Nephron progenitor cell (in vitro differentiated cells): ENCODE results near the gene PASK.
"Not testable (repeated sequence)": the region's sequence is repeated elsewhere in the genome, so short reads cannot be mapped to it uniquely, and the experiment has no call there.

ENCODE experiments used
- DNase-seq: peaks from one replicate; pipeline ENCODE4 v3.0.0; 2021
- H3K27ac Mint-ChIP-seq: 2 replicates; pipeline ENCODE4 v1.8.0; 2021; ENCODE audit warnings: mild to moderate bottlenecking, moderate library complexity, mixed read lengths
- H3K27me3 Mint-ChIP-seq: 2 replicates; pipeline ENCODE4 v1.8.0; 2021; ENCODE audit warnings: mild to moderate bottlenecking, low read depth, mixed read lengths; ENCODE audit not compliant: poor library complexity
- H3K36me3 Mint-ChIP-seq: 2 replicates; pipeline ENCODE4 v1.8.0; 2021; ENCODE audit warnings: low read depth, mixed read lengths
- H3K4me1 Mint-ChIP-seq: 2 replicates; pipeline ENCODE4 v1.8.0; 2021; ENCODE audit warnings: mixed read lengths
- H3K4me3 Mint-ChIP-seq: 2 replicates; pipeline ENCODE4 v1.8.0; 2021; ENCODE audit warnings: mild to moderate bottlenecking, moderate library complexity, mixed read lengths
- H3K9me3 Mint-ChIP-seq: 2 replicates; pipeline ENCODE4 v1.8.0; 2021; ENCODE audit warnings: mild to moderate bottlenecking, moderate library complexity, mixed read lengths
- TF ChIP-seq, protein P1 (sequence below): fragments of 200-600 bp; sonication (generic); IDR thresholded peaks from 2 replicates; pipeline ENCODE4 v1.5.0; 2021; ENCODE audit warnings: antibody characterized with exemption

Gene PASK

DNA sequence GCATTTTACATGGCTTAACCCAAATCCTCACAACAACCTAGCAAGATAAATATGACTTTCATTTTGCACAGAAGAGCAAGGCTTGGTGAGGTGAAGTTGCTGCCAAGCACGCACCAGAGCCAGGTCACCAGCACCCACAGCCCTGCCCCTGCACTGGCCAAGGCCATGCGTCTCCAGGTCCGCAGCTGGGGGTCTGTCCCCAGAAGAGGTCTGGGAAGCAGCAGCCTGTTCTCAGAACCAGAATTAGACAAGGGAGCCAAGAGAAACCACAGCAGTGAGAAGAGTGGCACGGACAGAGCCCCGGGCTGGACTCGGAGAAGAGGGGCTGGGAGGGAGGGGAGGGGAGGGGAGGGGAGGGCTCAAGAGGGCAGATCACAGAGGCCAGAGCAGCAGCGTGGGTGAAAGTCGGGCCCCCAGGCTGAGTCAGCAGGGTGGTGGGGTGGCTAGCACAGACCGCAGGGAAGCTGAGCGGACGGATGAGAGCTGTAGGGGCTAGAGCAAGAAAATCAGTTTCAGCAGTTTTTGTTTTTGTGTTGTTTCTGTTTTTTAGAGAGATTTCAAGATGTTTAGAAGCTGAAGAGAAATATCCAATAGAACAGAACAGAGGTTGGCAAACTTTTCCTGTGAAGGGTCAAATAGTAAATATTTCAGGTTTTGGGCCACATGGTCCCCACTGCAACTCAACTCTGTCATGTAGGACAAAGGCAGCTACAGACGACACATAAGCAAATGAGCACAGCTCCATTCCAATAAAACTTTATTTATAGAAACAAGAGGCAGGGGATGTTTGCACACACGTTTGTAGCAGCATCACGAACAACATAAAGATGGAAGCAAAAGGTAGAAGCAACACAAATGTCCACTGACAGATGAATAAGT, 39.8 kb downstream of the PASK start:
- TF ChIP-seq, protein P1, sequence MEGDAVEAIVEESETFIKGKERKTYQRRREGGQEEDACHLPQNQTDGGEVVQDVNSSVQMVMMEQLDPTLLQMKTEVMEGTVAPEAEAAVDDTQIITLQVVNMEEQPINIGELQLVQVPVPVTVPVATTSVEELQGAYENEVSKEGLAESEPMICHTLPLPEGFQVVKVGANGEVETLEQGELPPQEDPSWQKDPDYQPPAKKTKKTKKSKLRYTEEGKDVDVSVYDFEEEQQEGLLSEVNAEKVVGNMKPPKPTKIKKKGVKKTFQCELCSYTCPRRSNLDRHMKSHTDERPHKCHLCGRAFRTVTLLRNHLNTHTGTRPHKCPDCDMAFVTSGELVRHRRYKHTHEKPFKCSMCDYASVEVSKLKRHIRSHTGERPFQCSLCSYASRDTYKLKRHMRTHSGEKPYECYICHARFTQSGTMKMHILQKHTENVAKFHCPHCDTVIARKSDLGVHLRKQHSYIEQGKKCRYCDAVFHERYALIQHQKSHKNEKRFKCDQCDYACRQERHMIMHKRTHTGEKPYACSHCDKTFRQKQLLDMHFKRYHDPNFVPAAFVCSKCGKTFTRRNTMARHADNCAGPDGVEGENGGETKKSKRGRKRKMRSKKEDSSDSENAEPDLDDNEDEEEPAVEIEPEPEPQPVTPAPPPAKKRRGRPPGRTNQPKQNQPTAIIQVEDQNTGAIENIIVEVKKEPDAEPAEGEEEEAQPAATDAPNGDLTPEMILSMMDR, result no peak
- Mint-ChIP-seq H3K27me3 (peaks cover 3% of the 10 kb centered on the region), H3K27ac (peak overlapping the region; percentile 43), H3K9me3 (no peaks in the 10 kb centered on the region), H3K4me3 (no peak overlapping the region), H3K36me3 (peaks cover 9% of the 10 kb centered on the region), H3K4me1 (no peaks in the 10 kb centered on the region)
- DNase-seq, result no peak

DNA sequence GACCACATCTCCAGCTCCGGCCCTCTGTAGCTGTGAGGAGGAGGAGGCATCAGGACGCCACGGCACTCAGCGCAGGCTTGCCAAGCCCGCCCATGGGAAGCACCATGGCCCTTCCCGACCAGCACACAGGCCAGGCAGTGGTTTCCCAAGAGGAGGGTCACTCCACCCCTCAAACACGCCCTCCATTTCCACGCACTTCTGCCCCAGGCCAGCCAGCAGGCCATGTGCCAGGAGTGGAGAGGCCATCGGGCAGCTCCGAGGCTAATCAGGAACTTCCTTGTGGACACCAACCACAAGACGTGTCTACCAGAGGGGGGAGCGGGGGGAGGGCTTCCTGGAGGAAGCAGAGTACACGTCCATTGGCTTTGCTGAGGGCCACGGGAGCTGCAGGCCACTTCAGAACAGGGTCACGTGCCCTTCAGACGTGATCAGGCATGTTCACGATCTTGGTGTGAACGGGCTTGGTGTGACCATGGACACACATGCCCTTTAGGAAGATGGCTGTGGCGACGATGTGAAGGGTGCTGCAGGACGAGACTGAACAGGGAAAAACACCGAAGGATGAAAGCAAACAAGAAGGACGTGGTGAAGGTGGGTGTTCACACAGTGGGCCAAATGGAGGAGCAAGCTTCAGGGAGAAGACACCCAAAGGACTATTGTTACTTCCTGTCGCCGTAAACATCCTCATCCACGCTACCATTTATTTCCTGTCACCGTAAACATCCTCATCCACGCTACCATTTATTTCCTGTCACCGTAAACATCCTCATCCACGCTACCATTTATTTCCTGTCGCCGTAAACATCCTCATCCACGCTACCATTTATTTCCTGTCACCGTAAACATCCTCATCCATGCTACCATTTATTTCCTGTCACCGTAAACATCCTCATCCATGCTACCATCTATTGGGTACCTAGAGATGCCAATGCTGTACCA, 40.7 kb downstream of the PASK start:
- Mint-ChIP-seq H3K4me3 (no peak overlapping the region), H3K27me3 (peaks cover 3% of the 10 kb centered on the region), H3K27ac (peak overlapping the region; percentile 93), H3K9me3 (no peaks in the 10 kb centered on the region), H3K4me1 (peaks cover under 1% of the 10 kb centered on the region), H3K36me3 (peaks cover 8% of the 10 kb centered on the region)
- TF ChIP-seq, protein P1, result no peak
- DNase-seq, result no peak

DNA sequence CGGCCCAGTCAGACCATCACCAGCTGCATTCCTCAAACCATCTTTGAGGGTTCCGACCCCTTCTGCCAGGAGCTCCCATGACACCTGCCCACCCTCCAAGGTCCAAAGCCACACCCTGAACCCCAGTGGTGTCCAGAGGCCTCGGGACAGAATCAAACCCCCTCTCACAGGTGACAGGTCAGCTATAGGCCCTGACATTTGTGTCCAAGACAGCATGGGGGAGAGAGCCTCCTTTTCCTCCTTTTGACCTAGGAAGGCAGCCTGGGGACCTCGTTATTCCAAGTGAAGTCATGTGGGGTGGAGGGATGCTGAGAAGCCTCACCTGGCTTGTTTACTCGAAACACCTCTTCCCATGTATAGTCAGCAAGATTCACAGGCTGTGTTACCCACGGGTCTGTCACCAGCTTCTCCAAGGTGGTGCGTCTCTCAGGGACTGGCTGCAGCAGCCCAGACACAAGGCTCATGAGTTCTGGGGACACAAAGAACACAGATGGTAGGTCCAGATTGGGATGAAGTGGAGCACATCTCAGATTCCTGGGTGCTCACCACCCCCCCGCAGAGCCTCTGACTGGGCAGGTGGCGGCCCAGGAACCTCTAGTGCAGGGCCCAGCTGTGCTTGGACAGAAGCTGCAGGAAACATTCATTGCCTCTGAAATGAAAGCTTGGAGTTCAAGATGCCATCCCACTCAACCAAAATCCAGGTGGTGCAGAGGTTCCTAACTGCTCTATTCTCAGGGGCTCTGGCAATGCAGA, 42.1 kb downstream of the PASK start:
- TF ChIP-seq, protein P1, result no peak
- no peak overlapping the region for H3K27ac Mint-ChIP-seq
- peaks cover 13% of the 10 kb centered on the region for H3K4me1 Mint-ChIP-seq
- no peaks in the 10 kb centered on the region for H3K9me3 Mint-ChIP-seq
- DNase-seq, result no peak
- no peak overlapping the region for H3K4me3 Mint-ChIP-seq
- H3K27me3 Mint-ChIP-seq, result peaks cover 3% of the 10 kb centered on the region
- peaks cover 8% of the 10 kb centered on the region for H3K36me3 Mint-ChIP-seq

DNA sequence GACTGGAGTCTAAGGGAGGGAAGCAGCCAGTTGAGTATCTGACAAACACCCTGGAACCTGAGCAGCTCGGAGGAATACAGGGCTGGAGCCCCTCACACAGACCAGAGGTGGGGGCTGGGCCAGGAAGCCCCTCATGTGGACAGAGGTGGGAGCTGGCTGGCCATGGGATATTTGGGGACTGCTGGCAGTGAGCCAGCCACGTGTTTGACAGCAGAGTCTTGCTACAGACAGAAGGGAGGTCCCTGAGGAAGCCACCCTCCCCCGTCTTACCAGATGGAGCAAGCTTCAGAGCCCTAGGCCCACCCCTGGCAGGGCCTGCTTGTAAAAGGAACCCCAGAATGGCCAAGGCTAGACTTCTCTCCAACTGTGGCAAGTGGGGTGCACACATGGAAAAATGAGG, 43.6 kb downstream of the PASK start:
- Mint-ChIP-seq H3K9me3 (no peaks in the 10 kb centered on the region), H3K4me1 (peaks cover 23% of the 10 kb centered on the region), H3K36me3 (peaks cover 8% of the 10 kb centered on the region), H3K4me3 (no peak overlapping the region), H3K27me3 (no peaks in the 10 kb centered on the region), H3K27ac (no peak overlapping the region)
- TF ChIP-seq, protein P1, result no peak
- DNase-seq, result no peak

DNA sequence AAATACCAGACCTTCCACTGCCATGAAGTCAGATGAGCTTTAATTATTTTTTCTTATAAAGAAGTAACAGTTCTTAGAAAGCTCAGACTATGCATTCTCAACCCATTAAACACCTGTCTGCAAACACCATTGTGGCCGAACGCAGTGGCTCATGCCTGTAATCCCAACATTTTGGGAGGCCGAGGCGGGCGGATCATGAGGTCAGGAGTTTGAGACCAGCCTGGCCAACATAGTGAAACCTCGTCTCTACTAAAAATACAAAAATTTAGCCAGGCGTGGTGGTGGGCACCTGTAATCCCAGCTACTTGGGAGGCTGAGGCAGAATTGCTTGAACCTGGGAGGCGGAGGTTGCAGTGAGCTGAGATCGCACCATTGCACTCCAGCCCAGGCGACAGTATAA, 44.7 kb downstream of the PASK start:
- peaks cover 15% of the 10 kb centered on the region for H3K36me3 Mint-ChIP-seq
- not testable (repeated sequence) for DNase-seq, H3K27ac Mint-ChIP-seq, H3K4me3 Mint-ChIP-seq, H3K27me3 Mint-ChIP-seq, H3K9me3 Mint-ChIP-seq
- H3K4me1 Mint-ChIP-seq, result peaks cover 24% of the 10 kb centered on the region
